NCI-H2196 treated with DMSO at 0.1 percent for 48 hours (cell line): ENCODE data around the gene CAMTA1.

Experiments
- DNase-seq: peaks from one replicate; lab custom pipeline; 2025; ENCODE audit not compliant: unreplicated experiment; lab: John Stamatoyannopoulos, UW

Gene CAMTA1

DNA sequence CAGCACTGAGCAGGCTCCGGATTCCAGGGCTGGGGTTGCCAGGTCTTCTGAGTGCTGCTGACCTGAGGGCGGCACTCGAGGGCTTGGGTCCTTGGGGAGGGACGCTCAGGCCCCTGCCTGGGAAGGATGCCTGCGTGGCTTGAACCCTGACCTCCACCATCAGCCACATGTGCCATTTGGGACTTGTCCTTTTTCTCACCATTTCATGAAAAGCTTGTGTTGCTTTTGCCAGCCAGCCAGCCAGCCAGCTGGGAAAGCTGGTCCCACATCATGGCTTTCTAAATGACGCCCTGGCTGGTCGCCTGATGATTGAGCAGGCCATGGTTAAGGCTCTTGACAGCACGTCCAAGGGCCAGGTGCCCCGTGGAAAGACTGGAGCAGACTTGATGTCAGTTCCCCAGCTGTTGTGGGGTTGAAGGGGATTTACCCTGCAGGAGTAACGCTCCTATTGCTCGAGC, 168.7 kb downstream of the CAMTA1 start:
- DNase-seq, result no peak

DNA sequence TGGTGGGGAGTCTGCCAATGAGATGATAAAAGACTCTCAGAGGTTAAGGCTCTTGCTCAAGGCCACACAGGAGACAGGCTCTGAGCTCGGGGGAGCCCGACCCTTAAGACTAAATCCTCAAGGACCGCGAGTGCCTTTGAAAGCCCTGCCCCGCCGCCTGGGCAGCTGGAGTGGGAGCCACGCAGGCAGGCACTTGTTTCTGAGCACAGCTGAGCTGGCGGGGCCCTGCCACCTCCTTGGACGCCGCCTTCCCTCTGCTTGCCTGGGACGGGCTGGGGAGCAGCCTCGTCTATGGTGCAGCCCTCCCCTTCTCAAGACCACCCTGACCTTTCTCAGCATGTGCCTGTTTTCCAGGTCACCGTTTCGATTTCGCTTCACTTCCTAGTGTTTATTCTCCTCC, 169.3 kb downstream of the CAMTA1 start:
- no peak for DNase-seq

DNA sequence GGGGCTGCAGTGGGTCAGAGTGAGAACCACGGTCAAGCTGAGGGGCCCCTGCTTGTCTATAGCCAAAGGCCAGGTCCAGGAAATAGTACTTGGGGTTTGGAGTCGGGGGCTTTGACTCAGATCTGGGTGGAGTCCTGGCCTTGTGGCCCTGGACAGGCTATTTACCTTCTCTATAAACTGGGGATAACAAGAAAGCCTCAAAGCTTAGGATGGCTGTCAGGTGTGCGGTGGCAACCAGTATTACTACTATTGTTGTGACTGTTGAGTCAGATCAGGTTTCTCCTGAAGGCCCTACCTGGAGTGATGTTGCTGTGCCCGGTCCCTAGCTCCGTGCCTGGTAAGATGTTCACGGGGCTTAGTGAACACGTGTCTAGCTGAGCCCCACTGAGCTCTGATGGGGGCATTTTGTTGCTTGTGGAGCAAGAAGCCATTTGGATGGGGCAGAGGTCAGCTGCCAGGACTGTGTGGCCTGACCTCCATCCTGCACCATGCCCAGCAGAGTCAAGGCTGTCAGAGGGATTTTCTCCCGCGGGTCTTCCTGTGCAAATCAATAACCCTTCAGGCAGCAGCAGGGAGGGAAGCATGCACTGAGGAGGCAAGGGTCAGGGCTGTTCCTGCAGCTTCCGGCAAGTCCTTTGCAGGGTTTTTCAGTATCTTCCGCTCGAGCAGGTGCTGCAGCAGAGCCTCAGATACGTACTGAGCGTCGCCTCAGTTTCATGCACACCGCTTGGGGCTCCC, 170.3 kb downstream of the CAMTA1 start:
- no peak for DNase-seq

DNA sequence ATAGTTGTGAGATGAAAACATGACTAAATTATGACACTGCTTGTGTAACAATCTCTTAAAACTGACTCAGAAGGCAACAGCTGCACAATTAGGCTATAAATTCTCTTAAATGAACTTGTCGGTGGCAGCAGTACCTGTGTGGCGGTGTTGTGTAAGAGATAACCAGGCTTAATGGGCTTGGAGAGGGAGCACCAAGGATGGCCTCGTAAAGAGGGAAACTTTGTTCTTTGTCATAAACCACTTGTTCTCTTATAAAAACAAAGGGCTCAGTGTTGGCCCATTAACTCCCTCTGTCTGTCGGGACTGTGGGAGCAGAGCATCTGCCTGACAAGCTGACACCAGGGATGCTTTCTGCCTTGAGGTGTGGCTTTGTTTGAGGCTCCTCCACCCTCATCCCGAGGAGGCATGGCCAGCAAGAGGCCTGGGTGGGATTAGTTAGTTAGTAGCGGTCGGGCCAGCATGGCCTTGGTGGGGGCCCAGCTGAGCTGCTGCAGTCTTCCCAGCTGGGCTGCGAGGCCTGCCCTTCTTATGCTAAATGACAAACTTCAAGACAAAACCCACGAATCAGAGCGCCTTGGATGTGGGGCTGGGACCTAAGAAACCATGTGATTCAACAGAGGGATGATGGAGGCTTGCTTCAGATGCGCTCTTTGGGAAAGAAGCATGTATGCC, 171.4 kb downstream of the CAMTA1 start:
- no peak for DNase-seq

DNA sequence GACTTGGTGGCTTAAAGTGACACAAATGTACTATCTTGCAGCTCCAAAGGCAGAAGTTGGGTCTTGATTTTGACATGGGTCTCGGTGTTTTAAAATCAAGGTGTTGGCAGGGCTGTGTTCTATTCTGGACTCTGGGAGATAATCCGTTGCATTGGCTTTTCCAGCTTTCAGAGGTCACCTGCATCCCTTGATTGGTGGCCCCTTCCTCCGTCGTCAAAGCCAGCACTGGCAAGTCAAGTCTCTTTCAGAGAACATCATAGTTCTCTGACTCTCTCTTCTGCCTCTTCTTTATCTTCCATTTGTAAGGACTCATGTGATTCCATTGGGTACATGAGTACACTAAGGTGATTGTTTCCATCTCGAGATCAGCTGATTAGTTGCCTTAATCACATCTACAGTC, 172.1 kb downstream of the CAMTA1 start:
- no peak for DNase-seq

DNA sequence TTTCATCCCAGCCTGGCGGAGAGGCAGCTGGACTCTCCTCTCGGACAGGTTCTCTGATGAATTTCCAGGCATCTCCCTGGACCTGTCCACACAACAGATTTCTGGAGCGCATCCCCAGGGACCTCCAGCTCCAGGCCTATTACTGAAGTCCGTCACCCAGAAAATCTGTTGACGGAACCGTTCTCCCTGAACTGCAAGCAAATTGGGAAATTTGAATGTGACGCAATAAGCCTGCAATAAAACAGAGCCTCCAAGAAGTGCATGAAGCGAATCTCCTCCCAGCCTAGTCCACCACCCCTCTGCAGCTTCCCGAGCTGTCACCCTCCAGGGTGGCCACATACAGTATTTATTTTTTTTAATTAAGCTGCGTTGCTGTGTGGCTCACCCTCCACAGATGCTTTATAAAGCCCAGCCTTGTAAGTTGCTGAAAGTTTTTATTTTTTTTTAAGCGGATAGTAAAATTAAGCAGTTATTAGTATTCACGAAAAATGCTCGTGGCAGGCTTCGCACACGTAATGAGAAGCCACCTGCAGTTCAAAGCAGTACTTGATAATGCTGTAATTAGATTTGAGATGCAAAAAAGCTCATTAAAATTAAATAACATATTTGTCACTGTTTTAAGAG, 173.3 kb downstream of the CAMTA1 start:
- no peak for DNase-seq

DNA sequence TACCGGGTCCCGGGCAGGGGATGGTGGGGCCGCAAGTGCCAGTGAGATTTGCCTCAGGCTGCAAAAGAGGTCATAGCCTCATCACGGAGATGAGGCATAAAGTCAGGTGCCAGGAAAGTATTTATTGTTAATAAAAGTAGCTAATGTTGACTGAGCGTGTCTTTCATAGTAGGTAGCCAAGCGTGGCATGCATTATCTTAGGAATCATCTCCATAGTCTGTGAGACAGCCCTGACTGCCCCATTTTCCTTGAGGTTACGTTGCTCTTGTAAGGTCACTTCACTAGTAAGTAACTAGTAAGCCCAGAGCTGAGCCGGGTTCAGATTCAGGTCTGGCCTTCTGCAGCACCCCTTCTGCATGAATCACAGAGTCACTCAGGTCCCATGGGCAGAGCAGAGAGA, 174.2 kb downstream of the CAMTA1 start:
- no peak for DNase-seq

DNA sequence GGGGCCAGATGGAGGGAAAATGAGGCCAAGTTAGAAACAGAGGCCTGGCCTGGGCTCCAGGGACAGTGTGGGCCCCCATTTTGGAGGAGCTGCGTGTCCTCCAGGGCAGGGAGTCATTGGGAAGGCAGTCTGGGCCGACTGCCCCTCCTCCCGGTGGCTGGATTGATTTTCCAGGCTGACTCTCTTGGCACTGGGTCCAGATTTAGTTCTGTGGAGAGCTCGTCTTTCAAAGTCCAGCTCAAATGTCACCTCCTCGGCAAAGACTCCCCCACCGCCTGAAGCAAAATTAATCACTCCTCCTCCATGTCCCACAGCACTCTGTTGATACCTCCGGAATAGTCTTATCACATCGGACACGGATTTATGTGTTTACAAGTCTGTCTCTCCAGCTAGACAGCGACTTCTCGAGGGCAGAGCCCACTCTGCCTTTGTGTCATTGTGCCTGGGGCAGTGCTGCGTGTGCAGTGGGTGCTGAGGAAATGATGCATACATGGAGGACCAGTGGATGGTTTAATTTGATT, 175.1 kb downstream of the CAMTA1 start:
- DNase-seq, result peak; percentile 31

DNA sequence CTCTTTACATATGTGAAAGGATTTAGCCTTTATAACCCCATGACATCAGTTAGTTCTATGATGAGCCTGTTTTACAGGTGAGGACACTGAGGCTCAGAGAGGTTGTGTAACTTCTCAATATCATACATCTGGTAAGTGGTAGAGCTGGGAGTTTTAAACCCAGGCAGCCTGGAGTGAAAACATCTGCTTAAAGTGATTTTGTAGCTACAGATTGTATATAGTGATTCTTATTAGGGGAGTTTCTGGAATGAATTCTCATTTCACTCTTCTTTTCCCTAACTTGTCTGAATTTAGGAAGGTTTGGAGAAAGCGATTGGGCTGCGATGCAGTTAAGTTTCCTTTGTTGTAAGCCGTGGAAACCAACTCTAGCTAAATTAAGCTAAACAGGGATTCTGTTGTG, 175.6 kb downstream of the CAMTA1 start:
- no peak for DNase-seq

DNA sequence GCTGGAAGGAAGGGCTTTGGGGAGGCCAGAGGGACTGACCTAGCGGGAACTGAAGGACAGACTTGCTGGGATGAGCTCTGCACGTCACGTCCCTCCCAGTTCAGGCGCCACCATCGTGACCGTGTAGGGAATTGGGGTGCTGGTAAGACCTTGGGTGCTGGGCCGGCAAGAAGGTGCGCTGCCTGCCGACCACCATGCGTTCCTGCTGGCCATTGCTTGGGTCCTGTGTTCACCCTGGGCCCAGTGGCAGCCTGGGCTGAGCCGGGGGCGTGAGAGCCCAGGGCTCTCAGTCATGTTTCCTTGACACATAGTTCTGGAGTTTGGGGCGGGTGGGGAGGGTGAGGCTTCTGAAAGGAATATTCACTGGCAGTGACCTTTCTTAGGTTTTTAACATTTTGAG, 176.0 kb downstream of the CAMTA1 start:
- no peak for DNase-seq

DNA sequence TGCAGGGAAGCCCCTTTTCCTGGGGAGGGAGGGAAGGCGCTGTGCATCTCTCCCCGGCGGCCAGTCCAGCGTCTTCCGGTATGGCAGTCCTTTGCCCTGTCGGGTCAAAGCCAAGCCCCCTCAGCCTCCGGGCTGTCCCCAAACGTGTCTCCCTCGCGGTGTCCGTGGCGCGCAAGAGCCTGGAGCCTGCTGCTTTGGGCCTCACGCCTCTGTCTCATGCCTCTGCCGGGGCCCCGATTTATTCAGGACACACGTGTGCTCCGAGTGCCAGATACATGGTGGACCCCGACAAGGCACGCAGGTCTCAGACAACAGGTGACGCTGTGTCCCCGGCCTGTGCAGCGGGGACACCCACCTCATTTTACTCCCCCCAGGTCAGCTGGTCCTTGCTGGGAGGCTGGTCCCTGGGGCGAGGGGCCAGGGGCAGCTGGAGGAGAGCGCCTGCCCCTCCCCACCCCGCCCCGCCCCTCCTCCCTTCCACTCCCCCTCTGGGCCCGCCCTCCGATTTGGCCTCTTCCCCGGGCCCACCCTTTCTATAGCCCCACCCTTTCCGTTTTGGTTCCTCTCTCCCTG, 176.7 kb downstream of the CAMTA1 start:
- no peak for DNase-seq

DNA sequence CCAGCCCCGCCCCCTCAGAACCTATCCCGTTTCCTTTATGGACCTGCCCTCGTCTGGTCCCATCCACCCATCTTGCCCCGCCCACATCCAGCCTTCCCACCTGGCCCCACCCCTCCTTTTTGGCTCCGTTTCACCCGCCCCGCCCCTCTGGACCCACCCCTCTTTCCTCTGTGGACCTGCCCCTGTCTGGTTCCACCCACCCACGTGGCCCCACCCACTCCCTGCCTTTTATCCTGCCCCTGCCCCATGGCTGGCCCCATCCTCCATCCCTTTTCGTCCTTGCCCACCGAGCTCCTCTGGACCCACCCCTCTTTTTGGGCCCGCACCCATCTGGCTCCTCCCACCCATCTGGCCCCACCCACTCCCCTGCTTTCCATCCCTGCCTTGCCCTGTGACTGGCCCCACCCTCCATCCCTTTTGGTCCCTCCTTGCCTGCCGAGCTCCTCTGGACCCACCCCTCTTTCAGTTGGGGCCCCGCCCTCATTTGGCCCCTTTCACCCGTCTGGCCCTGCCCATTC, 177.3 kb downstream of the CAMTA1 start:
- peak; percentile 57 for DNase-seq

DNA sequence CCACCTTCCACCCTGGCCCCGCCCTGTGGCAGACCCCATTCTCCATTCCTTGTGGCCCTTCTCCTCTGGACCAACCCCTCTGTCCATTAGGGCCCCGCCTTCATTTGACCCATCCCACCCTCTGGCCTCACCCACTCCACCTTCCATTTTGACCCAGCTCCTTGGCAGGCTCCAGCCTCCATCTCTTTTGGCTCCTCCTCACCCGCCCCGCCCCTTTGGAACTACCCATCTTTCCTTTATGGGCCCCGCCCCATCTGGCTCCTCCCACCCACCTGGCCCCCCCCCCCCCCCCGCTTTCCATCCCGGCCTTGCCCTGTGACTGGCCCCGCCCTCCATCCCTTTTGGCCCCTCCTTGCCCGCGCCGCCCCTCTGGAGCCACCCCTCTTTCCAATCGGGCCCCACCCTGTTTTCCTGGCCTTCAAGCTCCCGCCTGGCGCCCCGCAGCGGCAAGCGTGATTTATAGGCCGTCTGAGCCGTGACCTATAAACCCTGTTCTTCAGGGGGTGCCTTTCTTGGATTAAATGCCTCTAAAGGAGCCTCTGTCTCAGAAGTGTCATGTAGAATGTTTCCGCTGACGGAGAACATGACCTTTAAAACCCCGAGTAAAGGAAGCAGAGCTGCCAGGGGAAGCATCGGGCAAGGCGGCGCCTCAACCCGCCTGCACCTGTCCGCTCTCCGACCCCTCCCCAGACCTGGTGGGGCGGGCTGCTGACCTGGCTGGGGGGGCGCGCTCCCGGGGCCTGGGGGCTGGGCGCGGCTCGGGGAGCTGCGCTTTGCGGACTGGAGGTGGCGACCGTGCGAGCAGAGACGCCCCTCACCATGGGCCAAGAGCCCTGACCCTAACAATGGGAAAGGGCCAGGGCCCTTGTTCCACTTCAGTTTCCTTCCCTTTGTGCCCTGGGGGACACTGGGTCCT, 178.0 kb downstream of the CAMTA1 start:
- DNase-seq, result peak; percentile 45

DNA sequence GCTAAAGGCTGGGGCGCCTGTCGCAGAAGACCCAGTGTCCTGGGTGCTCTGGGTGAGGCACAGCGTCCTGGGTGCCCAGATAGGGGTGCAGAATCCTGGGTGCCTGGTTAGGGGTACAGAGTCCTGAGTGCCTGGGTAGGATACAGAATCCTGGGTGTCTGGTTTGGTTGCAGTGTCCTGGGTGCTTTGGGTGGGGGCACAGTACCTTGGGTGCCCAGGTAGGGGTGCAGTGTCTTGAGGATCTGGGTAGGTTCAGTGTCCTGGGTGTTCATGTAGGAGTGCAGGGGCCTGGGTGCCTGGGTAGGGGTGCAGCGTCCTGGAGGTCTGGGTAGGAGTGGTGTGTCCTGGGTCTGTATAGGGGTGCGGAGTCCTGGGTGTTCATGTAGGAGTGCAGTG, 178.7 kb downstream of the CAMTA1 start:
- DNase-seq, result no peak

DNA sequence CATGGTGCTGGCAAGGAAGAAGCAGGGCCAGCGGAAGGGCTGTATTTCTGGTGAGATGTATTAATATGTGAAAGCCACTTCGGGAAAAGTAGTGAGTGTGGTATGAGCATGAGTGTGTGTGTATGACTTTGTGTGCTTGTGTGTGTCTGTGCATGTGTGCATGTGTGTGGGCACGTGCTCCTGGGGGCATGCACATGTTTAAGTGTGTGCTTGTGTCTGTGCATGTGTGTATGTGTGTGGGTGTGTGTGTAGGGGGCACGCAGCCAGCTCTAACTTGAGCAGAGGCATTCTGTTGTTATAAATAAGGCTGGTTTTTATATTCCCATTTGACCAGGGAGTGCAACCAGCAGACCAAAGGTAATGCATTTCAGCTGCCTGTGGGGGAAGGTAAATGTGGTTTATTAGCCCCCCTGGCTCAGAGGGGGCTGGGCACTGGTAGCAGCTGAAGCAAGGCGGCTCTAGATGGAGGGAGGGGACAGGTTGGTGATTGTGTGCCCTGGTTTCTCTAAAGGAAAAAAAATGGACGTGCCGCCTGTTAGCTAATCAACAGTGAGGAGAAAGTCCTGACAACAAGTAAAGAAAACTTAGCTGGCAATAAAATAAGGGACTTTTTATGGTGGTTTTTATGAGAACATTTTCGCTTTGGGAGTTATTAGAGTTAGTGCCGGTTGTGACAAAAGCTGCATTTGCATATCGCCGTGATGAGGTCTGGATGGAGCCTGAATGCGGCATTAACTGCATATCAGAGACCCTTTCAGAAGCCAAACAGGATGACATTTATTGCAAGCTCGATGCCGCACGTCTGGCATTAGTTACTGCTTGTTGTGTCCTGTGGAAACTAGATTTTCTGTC, 180.1 kb downstream of the CAMTA1 start:
- DNase-seq, result no peak

DNA sequence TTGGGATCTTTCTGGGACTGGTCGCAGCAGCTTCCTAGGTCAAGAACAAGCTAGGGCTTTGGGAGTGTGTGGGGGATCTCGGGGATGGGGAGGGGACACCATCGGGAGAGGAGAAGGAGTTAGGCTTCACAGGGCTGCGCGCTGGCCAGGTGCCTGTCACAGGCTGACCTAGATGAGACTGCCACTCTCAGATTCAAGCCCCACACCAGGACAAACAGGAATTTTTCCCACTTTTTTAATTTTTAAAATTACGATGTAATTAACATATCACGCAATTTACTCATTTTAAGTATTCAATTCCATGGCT, 180.6 kb downstream of the CAMTA1 start:
- no peak for DNase-seq

DNA sequence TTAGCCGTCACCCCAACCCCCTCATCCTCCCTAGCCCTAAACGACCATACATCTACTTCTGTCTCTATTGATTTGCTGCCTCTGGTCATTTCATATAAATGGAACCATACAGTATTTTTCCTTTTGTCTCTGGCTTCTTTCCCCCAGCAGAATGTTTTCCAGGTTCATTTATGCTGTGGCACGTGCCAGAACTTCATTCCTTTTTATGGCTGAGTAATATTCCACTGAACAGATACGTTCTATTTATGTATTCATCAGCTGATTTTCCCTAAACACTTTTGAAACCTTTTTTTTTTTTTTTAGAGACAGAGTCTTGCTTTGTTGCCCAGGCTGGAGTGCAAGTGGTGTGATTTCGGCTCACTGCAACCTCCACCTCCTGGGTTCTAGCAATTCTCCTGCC, 181.1 kb downstream of the CAMTA1 start:
- DNase-seq, result no peak

DNA sequence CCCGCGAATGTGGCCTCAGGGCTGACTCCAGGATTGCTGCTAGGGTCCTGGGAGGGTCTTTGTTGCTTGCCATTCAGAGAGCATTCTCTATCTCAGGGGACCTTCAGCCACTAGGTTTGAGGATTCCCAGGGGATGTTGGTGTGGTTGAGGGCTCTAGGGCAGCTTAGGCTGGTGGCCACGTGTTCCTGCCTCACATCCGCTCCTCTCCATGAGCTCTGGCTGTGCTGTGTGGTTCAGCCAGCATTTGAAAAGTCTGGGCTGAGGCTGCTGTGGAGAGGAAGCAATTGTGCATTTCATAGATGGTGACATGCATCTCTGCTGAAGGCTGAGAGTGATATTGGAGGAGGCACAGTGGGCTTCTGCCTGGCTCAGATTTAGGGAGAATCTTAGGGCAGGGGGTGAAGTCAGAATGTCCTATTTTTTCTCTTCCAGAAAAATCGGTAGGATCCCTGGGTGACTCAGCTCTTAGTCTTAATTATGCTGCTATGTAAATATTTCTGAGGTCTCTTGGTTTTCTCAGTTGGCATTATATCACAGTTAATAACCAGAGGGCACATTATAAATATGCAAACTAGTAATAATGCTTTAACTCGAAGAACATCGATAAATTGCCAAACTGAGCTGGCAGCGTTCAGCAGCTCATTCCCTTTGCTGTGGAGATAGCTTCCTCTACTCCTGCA, 182.3 kb downstream of the CAMTA1 start:
- no peak for DNase-seq

DNA sequence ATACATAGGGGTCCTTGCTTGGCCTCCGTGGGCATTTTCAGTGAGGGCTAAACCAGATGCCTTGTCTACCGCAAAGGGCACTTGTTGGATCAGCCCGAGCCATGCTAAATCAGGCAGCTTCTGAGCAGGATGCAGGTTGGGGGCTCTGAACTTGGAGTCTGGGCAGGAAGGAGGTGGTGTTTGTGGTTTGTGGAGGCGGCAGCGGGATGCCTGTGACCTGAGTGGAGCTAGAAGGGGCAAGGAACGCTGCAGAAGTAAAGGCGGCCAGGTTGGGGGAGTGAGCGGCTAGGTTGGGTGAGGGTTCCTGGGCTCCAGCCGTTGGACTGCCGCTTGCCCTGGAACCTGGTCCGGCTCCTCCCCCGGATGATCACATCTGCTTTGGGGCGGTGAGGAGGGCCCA, 183.9 kb downstream of the CAMTA1 start:
- DNase-seq, result no peak
